HCT116 (cell line): ENCODE measurements around the gene ECSCR. TPM values are rescaled to one million over a fixed set of nuclear protein-coding genes. Genes with fewer than 3 reads are reported as not detected.

Source experiments
- ATAC-seq: fragments of 200-7000 bp; cut with Tn5 transposase; 2 replicates; pipeline ENCODE4 v1.9.1; 2020; ENCODE audit warnings: mild to moderate bottlenecking, moderate library complexity
- BruUV-seq: library from RNA; stranded (reverse); fragments of 400-500 nt; replicated peaks from 2 replicates; lab custom pipeline; 2021; lab: Mats Ljungman, UMichigan
- CTCF ChIA-PET: fragments of 300-600 bp; sonication (Branson Sonifier 250); formaldehyde crosslinking; loops from one replicate; lab custom pipeline; 2021; ENCODE audit warnings: antibody characterized with exemption; lab: Charles Lee
- POLR2A ChIA-PET: fragments of 300-600, 350-600 bp; sonication (Branson Sonifier 250); formaldehyde crosslinking; loops from one replicate; lab custom pipeline; 2021; ENCODE audit warnings: antibody characterized with exemption; lab: Charles Lee
- RAD21 ChIA-PET, 2 experiments: fragments of 300-600 bp; sonication (Branson Sonifier 250); formaldehyde crosslinking; loops; one replicate each; lab custom pipeline; 2023; ENCODE audit warnings: low total read pairs in 2 of 2; ENCODE audit not compliant: uncharacterized antibody in 2 of 2, unreplicated experiment in 2 of 2, low non-redundant PET in 1 of 2; lab: Charles Lee
- DNase-seq: peaks from one replicate; pipeline ENCODE4 v3.0.0-alpha.2; 2010; ENCODE audit warnings: low read depth, low spot score
- H2AFZ ChIP-seq: fragments of 200-600 bp; shearing (Covaris generic), sonication (generic); 2 replicates; pipeline ENCODE4 v1.6.1; 2017; ENCODE audit warnings: low read depth, mixed run types, mixed read lengths, antibody characterized with exemption, low read length; ENCODE audit not compliant: poor library complexity, severe bottlenecking
- H3K27ac ChIP-seq: 2 replicates; pipeline ENCODE4 v1.5.1; 2012; ENCODE audit warnings: low read depth, low read length
- H3K27me3 ChIP-seq: fragments of 200-600 bp; sonication (generic); 2 replicates; pipeline ENCODE4 v1.6.1; 2016; ENCODE audit warnings: mixed run types, low read length, mixed read lengths; ENCODE audit not compliant: insufficient read depth
- H3K36me3 ChIP-seq, 2 experiments: fragments of 200-500 bp in 1 of 2; fragments of 200-600 bp in 1 of 2; sonication (Bioruptor generic) in 1 of 2; sonication (generic) in 1 of 2; 2 replicates each; pipeline versions ENCODE4 v1.5.1 to v1.6.1; 2014 to 2016; ENCODE audit warnings: low read length in 2 of 2, inconsistent platforms in 1 of 2, mixed read lengths in 1 of 2, mixed run types in 1 of 2; ENCODE audit not compliant: insufficient read depth in 2 of 2, control insufficient read depth in 1 of 2
- H3K4me1 ChIP-seq, 2 experiments: fragments of 200-600 bp in 1 of 2; sonication (generic) in 1 of 2; 2 replicates each; pipeline versions ENCODE4 v1.5.1 to v1.6.1; 2012 to 2017; ENCODE audit warnings: low read length in 2 of 2, inconsistent platforms in 1 of 2, mild to moderate bottlenecking in 1 of 2, mixed read lengths in 1 of 2, mixed run types in 1 of 2, moderate library complexity in 1 of 2; ENCODE audit not compliant: insufficient read depth in 2 of 2, control insufficient read depth in 1 of 2
- H3K4me2 ChIP-seq: fragments of 200-600 bp; sonication (generic); 2 replicates; pipeline ENCODE4 v1.6.1; 2017; ENCODE audit warnings: mixed run types, low read length, mixed read lengths
- H3K4me3 ChIP-seq, 2 experiments: fragments of 200-600 bp in 1 of 2; sonication (generic) in 1 of 2; replicated peaks in 1 of 2; 2 replicates each; pipeline ENCODE4 v1.5.1; 2011 to 2016; ENCODE audit warnings: low read length in 2 of 2, control low read depth in 1 of 2, low read depth in 1 of 2, mild to moderate bottlenecking in 1 of 2, mixed read lengths in 1 of 2, mixed run types in 1 of 2
- H3K79me2 ChIP-seq: fragments of 200-600 bp; sonication (generic); 2 replicates; pipeline ENCODE4 v1.6.1; 2017; ENCODE audit warnings: mild to moderate bottlenecking, mixed run types, low read length, moderate library complexity, mixed read lengths; ENCODE audit not compliant: insufficient read depth
- H3K9ac ChIP-seq: fragments of 200-600 bp; sonication (generic); 2 replicates; pipeline ENCODE4 v1.6.1; 2016; ENCODE audit warnings: low read length, mixed read lengths
- H3K9me2 ChIP-seq: fragments of 200-600 bp; sonication (generic), shearing (Covaris generic); 2 replicates; pipeline ENCODE4 v1.6.1; 2017; ENCODE audit warnings: mixed run types, mild to moderate bottlenecking, moderate library complexity; ENCODE audit not compliant: insufficient read depth
- H3K9me3 ChIP-seq, 2 experiments: fragments of 200-500 bp in 1 of 2; fragments of 200-600 bp in 1 of 2; sonication (Bioruptor generic) in 1 of 2; sonication (generic) in 1 of 2; 2 replicates each; pipeline ENCODE4 v1.6.1; 2014 to 2017; ENCODE audit warnings: low read length in 2 of 2, mixed read lengths in 2 of 2, inconsistent platforms in 1 of 2, low read depth in 1 of 2, mild to moderate bottlenecking in 1 of 2, mixed run types in 1 of 2, moderate library complexity in 1 of 2; ENCODE audit not compliant: control insufficient read depth in 1 of 2, insufficient read depth in 1 of 2
- H4K20me1 ChIP-seq: fragments of 200-600 bp; sonication (generic), shearing (Covaris generic); 2 replicates; pipeline ENCODE4 v1.6.1; 2017; ENCODE audit warnings: mixed run types, mild to moderate bottlenecking, moderate library complexity; ENCODE audit not compliant: insufficient read depth
- CBX3 ChIP-seq: IDR thresholded peaks from 2 replicates; pipeline ENCODE4 v1.6.1; 2012; ENCODE audit warnings: low read depth
- EGR1 ChIP-seq: IDR thresholded peaks from 2 replicates; pipeline ENCODE4 v1.6.1; 2012; ENCODE audit warnings: low read depth
- ELF1 ChIP-seq: IDR thresholded peaks from 2 replicates; pipeline ENCODE4 v1.6.1; 2012; ENCODE audit warnings: low read depth, borderline replicate concordance
- EZH2 ChIP-seq: fragments of 200-600 bp; sonication (generic); IDR thresholded peaks from 2 replicates; pipeline ENCODE4 v1.6.1; 2017; ENCODE audit warnings: antibody characterized with exemption, mixed run types
- EZH2phosphoT487 ChIP-seq: fragments of 200-600 bp; IDR thresholded peaks from 2 replicates; pipeline ENCODE4 v1.6.1; 2018; ENCODE audit warnings: antibody characterized with exemption, borderline replicate concordance
- FOSL1 ChIP-seq: IDR thresholded peaks from 2 replicates; pipeline ENCODE4 v1.6.1; 2012; ENCODE audit warnings: low read depth
- JUND ChIP-seq: IDR thresholded peaks from 2 replicates; pipeline ENCODE4 v1.6.1; 2012
- POLR2AphosphoS5 ChIP-seq: IDR thresholded peaks from 2 replicates; pipeline ENCODE4 v1.6.1; 2011; ENCODE audit warnings: mild to moderate bottlenecking, low read depth, low read length, moderate library complexity
- RAD21 ChIP-seq: IDR thresholded peaks from 2 replicates; pipeline ENCODE4 v1.6.1; 2012; ENCODE audit warnings: low read depth, mild to moderate bottlenecking
- SIN3A ChIP-seq: IDR thresholded peaks from 2 replicates; pipeline ENCODE4 v1.6.1; 2012; ENCODE audit warnings: low read depth
- SRF ChIP-seq: IDR thresholded peaks from 2 replicates; pipeline ENCODE4 v1.6.1; 2012; ENCODE audit warnings: low read depth
- TCF7L2 ChIP-seq: IDR thresholded peaks from 2 replicates; pipeline ENCODE4 v1.7.0; 2011; ENCODE audit warnings: borderline replicate concordance, inconsistent platforms; ENCODE audit not compliant: insufficient read depth, insufficient read length; ENCODE audit errors: extremely low read depth
- ZFX ChIP-seq: fragments of 450-650 bp; IDR thresholded peaks from 2 replicates; pipeline ENCODE4 v1.6.1; 2017
- ZNF274 ChIP-seq: fragments of 200-500 bp; sonication (Bioruptor generic); IDR thresholded peaks from 2 replicates; pipeline ENCODE4 v1.6.1; 2014; ENCODE audit warnings: mild to moderate bottlenecking, low read depth, low read length, inconsistent platforms
- intact Hi-C: fragments of 100-400 bp; cut with micrococcal nuclease; formaldehyde crosslinking; loops from 2 replicates; pipeline ENCODE4 v1.10.0; 2022
- total RNA-seq: library from RNA; stranded (reverse); gene quantifications from one replicate; pipeline ENCODE4 v1.2.1, GENCODE V29; 2021; ENCODE audit not compliant: unreplicated experiment
- TF ChIP-seq, protein P1 (sequence below): IDR thresholded peaks from 2 replicates; pipeline ENCODE4 v1.6.1; 2012
- TF ChIP-seq, protein P2 (sequence below): IDR thresholded peaks from 2 replicates; pipeline ENCODE4 v1.6.1; 2012
- TF ChIP-seq, protein P3 (sequence below): IDR thresholded peaks from 2 replicates; pipeline ENCODE4 v1.6.1; 2012; ENCODE audit warnings: low read depth
- TF ChIP-seq, protein P4 (sequence below): IDR thresholded peaks from 2 replicates; pipeline ENCODE4 v1.6.1; 2011; ENCODE audit warnings: mild to moderate bottlenecking, low read length, moderate library complexity; ENCODE audit not compliant: insufficient replicate concordance; ENCODE audit errors: extremely low read depth

ECSCR gene
- total RNA-seq, 1 experiment from 2014 or later, result not detected

DNA sequence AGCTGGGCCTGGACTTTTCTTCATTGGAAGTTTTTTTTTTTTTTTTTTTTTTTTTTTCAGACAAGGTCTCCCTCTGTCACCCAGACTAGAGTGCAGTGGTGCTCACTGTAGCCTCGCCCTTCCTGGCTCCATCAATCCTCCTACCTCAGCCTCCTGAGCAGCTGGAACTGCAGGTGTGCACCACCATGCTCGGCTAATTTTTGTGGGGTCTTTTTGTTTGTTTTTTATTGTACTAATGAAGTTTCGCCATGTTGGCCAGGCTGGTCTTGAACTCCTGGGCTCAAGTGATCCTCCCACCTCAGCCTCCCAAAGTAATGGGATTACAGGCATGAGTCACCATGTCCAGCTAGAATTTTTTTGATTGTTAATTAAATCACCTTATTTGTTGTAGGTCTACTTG lies 26.9 kb downstream of the ECSCR start:
- Histone ChIP-seq H3K4me2 (no peak overlapping the region), H3K9ac (no peak overlapping the region), H3K4me1 (peaks cover 2 to 17% of the 10 kb centered on the region in 2 experiments; a peak in 3 of 4 replicates), H3K27ac (no peak overlapping the region), H3K9me3 (no peaks in the 10 kb centered on the region), H3K36me3 (no peaks in the 10 kb centered on the region), H3K4me3 (no peak overlapping the region), H3K27me3 (no peaks in the 10 kb centered on the region), H4K20me1 (no peaks in the 10 kb centered on the region), H2AFZ (no peak overlapping the region), H3K9me2 (no peaks in the 10 kb centered on the region), H3K79me2 (no peaks in the 10 kb centered on the region)
- intact Hi-C loops, result no loop called here
- TF ChIP-seq CBX3, result no peak
- TF ChIP-seq, protein P1, sequence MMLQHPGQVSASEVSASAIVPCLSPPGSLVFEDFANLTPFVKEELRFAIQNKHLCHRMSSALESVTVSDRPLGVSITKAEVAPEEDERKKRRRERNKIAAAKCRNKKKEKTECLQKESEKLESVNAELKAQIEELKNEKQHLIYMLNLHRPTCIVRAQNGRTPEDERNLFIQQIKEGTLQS, result no peak
- no peak for TF ChIP-seq ZFX
- no peak for TF ChIP-seq ELF1
- ATAC-seq (no peak), DNase-seq (no peak)
- BruUV-seq, result no TSS peak
- ChIA-PET POLR2A (no interaction called here), RAD21 (no interaction called here), CTCF (no interaction called here)

DNA sequence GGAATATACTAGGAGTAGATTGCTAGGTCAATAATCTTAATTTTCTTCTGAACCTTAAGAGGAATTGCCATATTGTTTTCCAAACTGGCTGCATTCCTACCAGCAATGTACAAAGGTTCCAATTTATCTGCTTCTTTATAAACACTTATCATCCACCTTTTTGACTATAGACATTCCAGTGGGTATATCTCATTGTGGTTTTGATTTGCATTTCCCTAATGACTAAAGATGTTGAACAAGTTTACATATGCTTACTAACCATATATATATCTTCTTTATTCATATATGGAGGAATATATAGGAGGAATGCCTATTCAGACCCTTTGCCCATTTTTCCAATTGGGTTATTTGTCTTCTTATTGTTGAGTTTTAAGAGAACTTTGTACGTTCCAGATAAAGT lies 30.8 kb downstream of the ECSCR start:
- no peaks in the 10 kb centered on the region for H3K9me3 ChIP-seq
- ATAC-seq, result no peak
- ChIA-PET CTCF (no interaction called here), POLR2A (no interaction called here), RAD21 (no interaction called here)
- H3K27me3 ChIP-seq, result no peaks in the 10 kb centered on the region
- H3K9ac ChIP-seq, result no peak overlapping the region
- H3K9me2 ChIP-seq, result no peaks in the 10 kb centered on the region
- intact Hi-C loops, result no loop called here
- H3K79me2 ChIP-seq, result no peaks in the 10 kb centered on the region
- no peaks in the 10 kb centered on the region for H3K4me1 ChIP-seq
- BruUV-seq, result no TSS peak
- no peak overlapping the region for H3K27ac ChIP-seq
- H4K20me1 ChIP-seq, result no peaks in the 10 kb centered on the region
- no peak for DNase-seq
- H3K4me2 ChIP-seq, result no peak overlapping the region
- no peak overlapping the region for H2AFZ ChIP-seq
- no peak overlapping the region for H3K4me3 ChIP-seq
- no peaks in the 10 kb centered on the region for H3K36me3 ChIP-seq
- no peak for TF ChIP-seq JUND
- TF ChIP-seq TCF7L2, result no peak
- TF ChIP-seq, protein P2, sequence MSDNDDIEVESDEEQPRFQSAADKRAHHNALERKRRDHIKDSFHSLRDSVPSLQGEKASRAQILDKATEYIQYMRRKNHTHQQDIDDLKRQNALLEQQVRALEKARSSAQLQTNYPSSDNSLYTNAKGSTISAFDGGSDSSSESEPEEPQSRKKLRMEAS, result no peak
- no peak for TF ChIP-seq FOSL1
- no peak for TF ChIP-seq SRF
- no peak for TF ChIP-seq POLR2AphosphoS5
- TF ChIP-seq EZH2, result no peak
- TF ChIP-seq, protein P3, sequence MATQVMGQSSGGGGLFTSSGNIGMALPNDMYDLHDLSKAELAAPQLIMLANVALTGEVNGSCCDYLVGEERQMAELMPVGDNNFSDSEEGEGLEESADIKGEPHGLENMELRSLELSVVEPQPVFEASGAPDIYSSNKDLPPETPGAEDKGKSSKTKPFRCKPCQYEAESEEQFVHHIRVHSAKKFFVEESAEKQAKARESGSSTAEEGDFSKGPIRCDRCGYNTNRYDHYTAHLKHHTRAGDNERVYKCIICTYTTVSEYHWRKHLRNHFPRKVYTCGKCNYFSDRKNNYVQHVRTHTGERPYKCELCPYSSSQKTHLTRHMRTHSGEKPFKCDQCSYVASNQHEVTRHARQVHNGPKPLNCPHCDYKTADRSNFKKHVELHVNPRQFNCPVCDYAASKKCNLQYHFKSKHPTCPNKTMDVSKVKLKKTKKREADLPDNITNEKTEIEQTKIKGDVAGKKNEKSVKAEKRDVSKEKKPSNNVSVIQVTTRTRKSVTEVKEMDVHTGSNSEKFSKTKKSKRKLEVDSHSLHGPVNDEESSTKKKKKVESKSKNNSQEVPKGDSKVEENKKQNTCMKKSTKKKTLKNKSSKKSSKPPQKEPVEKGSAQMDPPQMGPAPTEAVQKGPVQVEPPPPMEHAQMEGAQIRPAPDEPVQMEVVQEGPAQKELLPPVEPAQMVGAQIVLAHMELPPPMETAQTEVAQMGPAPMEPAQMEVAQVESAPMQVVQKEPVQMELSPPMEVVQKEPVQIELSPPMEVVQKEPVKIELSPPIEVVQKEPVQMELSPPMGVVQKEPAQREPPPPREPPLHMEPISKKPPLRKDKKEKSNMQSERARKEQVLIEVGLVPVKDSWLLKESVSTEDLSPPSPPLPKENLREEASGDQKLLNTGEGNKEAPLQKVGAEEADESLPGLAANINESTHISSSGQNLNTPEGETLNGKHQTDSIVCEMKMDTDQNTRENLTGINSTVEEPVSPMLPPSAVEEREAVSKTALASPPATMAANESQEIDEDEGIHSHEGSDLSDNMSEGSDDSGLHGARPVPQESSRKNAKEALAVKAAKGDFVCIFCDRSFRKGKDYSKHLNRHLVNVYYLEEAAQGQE, result no peak
- no peak for TF ChIP-seq SIN3A
- TF ChIP-seq, protein P4, sequence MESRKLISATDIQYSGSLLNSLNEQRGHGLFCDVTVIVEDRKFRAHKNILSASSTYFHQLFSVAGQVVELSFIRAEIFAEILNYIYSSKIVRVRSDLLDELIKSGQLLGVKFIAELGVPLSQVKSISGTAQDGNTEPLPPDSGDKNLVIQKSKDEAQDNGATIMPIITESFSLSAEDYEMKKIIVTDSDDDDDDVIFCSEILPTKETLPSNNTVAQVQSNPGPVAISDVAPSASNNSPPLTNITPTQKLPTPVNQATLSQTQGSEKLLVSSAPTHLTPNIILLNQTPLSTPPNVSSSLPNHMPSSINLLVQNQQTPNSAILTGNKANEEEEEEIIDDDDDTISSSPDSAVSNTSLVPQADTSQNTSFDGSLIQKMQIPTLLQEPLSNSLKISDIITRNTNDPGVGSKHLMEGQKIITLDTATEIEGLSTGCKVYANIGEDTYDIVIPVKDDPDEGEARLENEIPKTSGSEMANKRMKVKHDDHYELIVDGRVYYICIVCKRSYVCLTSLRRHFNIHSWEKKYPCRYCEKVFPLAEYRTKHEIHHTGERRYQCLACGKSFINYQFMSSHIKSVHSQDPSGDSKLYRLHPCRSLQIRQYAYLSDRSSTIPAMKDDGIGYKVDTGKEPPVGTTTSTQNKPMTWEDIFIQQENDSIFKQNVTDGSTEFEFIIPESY, result no peak
- no peak for TF ChIP-seq EZH2phosphoT487
- TF ChIP-seq EGR1, result no peak
- no peak for TF ChIP-seq ZNF274
- no peak for TF ChIP-seq RAD21
- TF ChIP-seq ZFX, result no peak
